ENCODE data around the gene ABTB1. TPM values are rescaled to one million over a fixed set of nuclear protein-coding genes. Genes with fewer than 3 reads are reported as not detected.

ABTB1 gene
- total RNA-seq, result 10 to 100 TPM; 12.2 to 27.6 TPM

- DNase-seq (ENCODE audit: low spot score in 2 of 2) (peak; percentile 80 to 87), ATAC-seq (peak; percentile 88)
- Mint-ChIP-seq H3K27ac (peak within 1 kb of the TSS; percentile 89 to 99), H3K36me3 (peaks cover 5 to 6% of the 10 kb centered on the region in 2 donors), H3K9me3 (no peaks in the 10 kb centered on the region)
Measured at GRCh38 chr3:127672429-127673190, at the start of gene ABTB1. Gene ABTB1 (plus strand): TSS chr3:127672952. CDS start chr3:127673026, 74 bp downstream.

DNA sequence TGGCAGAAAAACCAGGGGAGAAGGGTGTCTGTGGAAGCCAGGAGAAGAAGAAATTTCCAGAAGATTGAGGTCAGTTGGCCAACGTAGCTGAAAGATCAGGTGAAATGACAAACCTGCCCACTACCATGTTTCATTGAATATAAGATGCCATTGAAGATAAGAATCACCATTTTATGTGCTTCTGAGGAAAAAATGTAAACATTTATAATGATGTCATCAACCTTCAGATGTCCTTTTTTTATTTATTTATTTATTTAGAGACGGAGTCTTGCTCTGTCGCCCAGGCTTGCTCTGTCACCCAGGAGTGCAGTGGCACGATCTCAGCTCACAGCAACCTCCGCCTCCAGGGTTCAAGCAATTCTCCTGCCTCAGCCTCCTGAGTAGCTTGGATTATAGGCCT is 48.7 kb upstream of the ABTB1 start:
- H3K36me3 Mint-ChIP-seq, result peaks cover 7 to 22% of the 10 kb centered on the region in 2 donors
- no peak for DNase-seq (ENCODE audit: low spot score in 2 of 2)
- no peak overlapping the region for H3K27ac Mint-ChIP-seq
- H3K9me3 Mint-ChIP-seq, result no peaks in the 10 kb centered on the region
- ATAC-seq, result no peak

DNA sequence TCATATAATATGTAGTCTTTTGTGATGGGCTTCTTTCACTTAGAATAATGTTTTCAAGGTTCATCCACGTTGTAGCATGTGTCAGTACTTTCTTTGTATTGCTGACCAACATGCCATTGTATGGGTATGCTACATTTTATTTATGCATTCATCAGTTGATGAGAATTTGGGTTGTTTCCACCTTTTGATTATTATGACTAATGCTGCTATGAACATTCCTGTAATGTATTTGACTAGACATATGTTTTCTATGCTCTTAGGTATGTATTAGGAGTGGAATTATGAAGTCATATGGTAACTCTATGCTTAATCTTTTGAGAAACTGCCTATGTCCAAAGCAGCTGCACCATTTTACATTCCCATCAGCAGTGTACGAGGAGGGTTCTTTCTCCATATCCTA is 46.9 kb upstream of the ABTB1 start:
- Mint-ChIP-seq H3K9me3 (no peaks in the 10 kb centered on the region), H3K27ac (no peak overlapping the region), H3K36me3 (peaks cover 4 to 14% of the 10 kb centered on the region in 2 donors)
- DNase-seq (ENCODE audit: low spot score in 2 of 2), result no peak
- ATAC-seq, result no peak

DNA sequence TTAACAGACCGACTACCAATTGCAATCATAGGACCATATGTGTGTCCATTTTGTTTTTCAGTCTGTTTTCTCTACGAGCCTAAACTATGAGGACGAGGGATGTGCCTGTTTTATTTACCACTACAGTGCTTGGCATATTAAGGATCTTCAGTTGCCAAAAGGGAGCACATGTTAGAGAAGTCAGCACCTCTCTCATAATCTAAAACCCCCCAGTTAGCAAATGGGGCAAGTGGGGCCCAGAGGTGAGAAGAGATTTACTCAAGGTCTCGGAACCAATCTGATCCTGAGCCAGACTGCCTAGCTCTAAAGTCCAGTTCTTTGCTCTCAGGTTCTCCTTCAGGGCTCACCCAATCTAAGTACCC is 44.3 kb upstream of the ABTB1 start:
- Mint-ChIP-seq H3K36me3 (peaks cover 0 to 4% of the 10 kb centered on the region in 2 donors), H3K9me3 (no peaks in the 10 kb centered on the region), H3K27ac (no peak overlapping the region)
- ATAC-seq (no peak), DNase-seq (ENCODE audit: low spot score in 2 of 2) (no peak)

GRCh38 chr3:127628788-127629466 is 43.8 kb upstream of the ABTB1 start, which contains the start of gene PODXL2:
Gene PODXL2 (plus strand): TSS chr3:127629185. CDS start chr3:127629220, 35 bp downstream.
- peak in 1 of 2 donors; percentile 32 for DNase-seq (ENCODE audit: low spot score in 2 of 2)
- Mint-ChIP-seq H3K36me3 (peaks cover 0 to 4% of the 10 kb centered on the region in 2 donors), H3K27ac (peak within 1 kb of the TSS in 1 of 2 donors; percentile 30), H3K9me3 (no peaks in the 10 kb centered on the region)
- ATAC-seq, result peak; percentile 47 to 69

GRCh38 chr3:127629467-127630403 is 43.0 kb upstream of the ABTB1 start:
- DNase-seq (ENCODE audit: low spot score in 2 of 2) (no peak), ATAC-seq (peak; percentile 27 to 63)
- Mint-ChIP-seq H3K9me3 (no peaks in the 10 kb centered on the region), H3K36me3 (peaks cover 0 to 4% of the 10 kb centered on the region in 2 donors), H3K27ac (peak overlapping the region in 1 of 2 donors; percentile 30)

- peak overlapping the region in 1 of 2 donors; percentile 51 for H3K27ac Mint-ChIP-seq
- DNase-seq (ENCODE audit: low spot score in 2 of 2) (no peak), ATAC-seq (no peak)
- peaks cover 0 to 4% of the 10 kb centered on the region in 2 donors for H3K36me3 Mint-ChIP-seq
- no peaks in the 10 kb centered on the region for H3K9me3 Mint-ChIP-seq
Measured at GRCh38 chr3:127630811-127631714, 41.7 kb upstream of the ABTB1 start.

DNA sequence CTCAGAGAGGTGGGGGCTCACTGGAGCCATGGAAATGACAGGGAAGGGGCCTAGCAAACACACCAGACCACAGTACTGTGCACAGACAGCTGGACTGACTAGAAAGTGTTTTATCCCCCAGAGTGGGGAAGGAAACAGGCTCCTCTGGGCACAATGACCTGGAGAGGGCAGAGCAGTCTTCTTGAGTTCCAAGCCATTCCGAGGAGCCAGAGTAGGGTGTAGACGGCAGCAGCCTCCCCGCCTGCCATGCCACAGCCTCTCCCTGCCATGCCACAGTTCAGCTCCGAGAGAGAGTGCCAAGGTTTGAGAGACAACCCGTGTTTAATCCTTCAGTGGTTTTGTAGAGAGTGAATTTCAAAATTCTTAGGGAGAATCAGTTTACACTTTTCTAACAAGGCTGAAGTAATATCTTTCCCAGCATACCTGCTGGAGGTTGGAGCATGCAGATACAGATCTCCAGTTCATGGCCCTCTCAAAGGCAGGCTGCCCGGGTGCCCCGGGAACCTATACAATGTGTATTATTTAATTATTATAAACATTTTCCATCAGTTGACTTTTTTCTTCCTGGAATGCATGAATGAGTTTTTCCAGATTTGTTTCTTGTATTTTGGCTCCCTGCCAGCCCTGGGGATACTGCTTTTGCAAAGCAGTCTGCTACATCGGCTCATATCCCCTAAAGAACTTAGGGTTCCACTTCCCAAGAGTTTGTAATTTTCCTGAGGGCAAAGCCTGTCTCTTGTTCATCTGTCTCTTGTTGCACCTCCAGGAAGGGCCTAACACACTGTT is 40.5 kb upstream of the ABTB1 start:
- ATAC-seq (no peak), DNase-seq (ENCODE audit: low spot score in 2 of 2) (no peak)
- peaks cover 0 to 4% of the 10 kb centered on the region in 2 donors for H3K36me3 Mint-ChIP-seq
- no peak overlapping the region for H3K27ac Mint-ChIP-seq
- H3K9me3 Mint-ChIP-seq, result no peaks in the 10 kb centered on the region

- ATAC-seq (no peak), DNase-seq (ENCODE audit: low spot score in 2 of 2) (peak in 1 of 2 donors; percentile 18)
- H3K36me3 Mint-ChIP-seq, result no peaks in the 10 kb centered on the region
- H3K9me3 Mint-ChIP-seq, result no peaks in the 10 kb centered on the region
- no peak overlapping the region for H3K27ac Mint-ChIP-seq
Measured at GRCh38 chr3:127634653-127635052, 38.1 kb upstream of the ABTB1 start.

GRCh38 chr3:127637546-127637945 is 35.2 kb upstream of the ABTB1 start:
- ATAC-seq (peak; percentile 72 to 93), DNase-seq (ENCODE audit: low spot score in 2 of 2) (peak in 1 of 2 donors; percentile 30)
- Mint-ChIP-seq H3K9me3 (no peaks in the 10 kb centered on the region), H3K27ac (peak overlapping the region in 1 of 2 donors; percentile 84), H3K36me3 (no peaks in the 10 kb centered on the region)

- DNase-seq (ENCODE audit: low spot score in 2 of 2) (no peak), ATAC-seq (no peak)
- Mint-ChIP-seq H3K27ac (peak overlapping the region in 1 of 2 donors; percentile 84), H3K9me3 (no peaks in the 10 kb centered on the region), H3K36me3 (no peaks in the 10 kb centered on the region)
Measured at GRCh38 chr3:127637971-127638370, 34.8 kb upstream of the ABTB1 start.

GRCh38 chr3:127639173-127640041 is 33.3 kb upstream of the ABTB1 start:
- ATAC-seq (no peak), DNase-seq (ENCODE audit: low spot score in 2 of 2) (peak in 1 of 2 donors; percentile 44)
- Mint-ChIP-seq H3K36me3 (no peaks in the 10 kb centered on the region), H3K9me3 (no peaks in the 10 kb centered on the region), H3K27ac (peak overlapping the region in 1 of 2 donors; percentile 56)

- no peak overlapping the region for H3K27ac Mint-ChIP-seq
- ATAC-seq, result no peak
- no peaks in the 10 kb centered on the region for H3K9me3 Mint-ChIP-seq
- peak in 1 of 2 donors; percentile 7 for DNase-seq (ENCODE audit: low spot score in 2 of 2)
- H3K36me3 Mint-ChIP-seq, result no peaks in the 10 kb centered on the region
Measured at GRCh38 chr3:127640042-127640355, 32.8 kb upstream of the ABTB1 start.

DNA sequence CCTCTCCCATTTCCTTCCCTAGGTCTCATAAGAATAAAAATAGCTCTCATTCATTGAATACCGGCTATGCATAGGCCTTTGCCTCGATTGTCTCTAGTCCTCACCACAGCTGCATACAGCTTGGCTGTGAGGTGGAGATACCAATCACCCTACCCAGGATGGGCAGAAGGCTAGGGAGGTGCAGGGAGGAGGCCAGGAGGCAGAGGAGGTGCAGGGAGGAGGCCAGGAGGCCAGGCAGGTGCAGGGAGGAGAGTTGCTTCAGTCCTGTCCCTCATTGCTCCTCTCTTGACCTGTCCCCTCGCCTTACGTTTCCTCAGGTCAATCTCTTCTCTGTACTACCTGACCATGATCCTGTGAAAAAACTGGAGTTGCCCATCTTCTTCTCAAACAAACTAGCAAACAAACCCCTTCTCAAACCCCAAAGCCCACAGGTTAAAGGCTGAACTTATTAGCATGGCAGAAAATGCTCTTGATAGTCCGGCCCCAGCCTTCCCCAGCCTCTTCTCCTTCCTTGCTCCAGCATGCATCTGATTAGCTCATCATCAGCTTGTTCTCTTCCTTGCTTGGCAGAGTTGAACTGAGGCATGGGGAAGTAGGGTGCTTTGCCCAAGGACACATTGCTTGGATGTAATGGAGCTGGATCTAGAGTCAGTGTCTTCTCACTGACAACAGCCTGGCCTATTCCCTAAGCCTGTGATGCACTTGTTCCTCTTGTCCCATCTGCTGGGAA is 27.9 kb upstream of the ABTB1 start:
- ATAC-seq, result no peak
- H3K9me3 Mint-ChIP-seq, result no peaks in the 10 kb centered on the region
- H3K36me3 Mint-ChIP-seq, result no peaks in the 10 kb centered on the region
- no peak for DNase-seq (ENCODE audit: low spot score in 2 of 2)
- H3K27ac Mint-ChIP-seq, result no peak overlapping the region
